Type B pancreatic cell (in vitro differentiated cells): ENCODE results near the gene SLC2A14. TPM values are rescaled to one million over a fixed set of nuclear protein-coding genes. Genes with fewer than 3 reads are reported as not detected.
"Not testable (repeated sequence)": the region's sequence is repeated elsewhere in the genome, so short reads cannot be mapped to it uniquely, and the experiment has no call there.

Experiments used
- DNase-seq: peaks from one replicate; pipeline ENCODE4 v3.0.0; 2021; ENCODE audit warnings: mixed read lengths; ENCODE audit not compliant: unreplicated experiment; ENCODE audit errors: extremely low spot score
- H3K27ac Mint-ChIP-seq: 2 replicates; pipeline ENCODE4 v1.8.0; 2021; ENCODE audit warnings: mild to moderate bottlenecking, mixed read lengths
- H3K27me3 Mint-ChIP-seq: 2 replicates; pipeline ENCODE4 v1.8.0; 2021; ENCODE audit warnings: mixed read lengths
- H3K36me3 Mint-ChIP-seq: 2 replicates; pipeline ENCODE4 v1.8.0; 2021; ENCODE audit warnings: mixed read lengths
- H3K4me1 Mint-ChIP-seq: one replicate; pipeline ENCODE4 v1.8.0; 2021; ENCODE audit warnings: mixed read lengths; ENCODE audit not compliant: unreplicated experiment
- H3K4me3 Mint-ChIP-seq: 2 replicates; pipeline ENCODE4 v1.8.0; 2021; ENCODE audit warnings: mild to moderate bottlenecking, mixed read lengths
- H3K9me3 Mint-ChIP-seq: 2 replicates; pipeline ENCODE4 v1.8.0; 2021; ENCODE audit warnings: mixed read lengths
- CTCF ChIP-seq: fragments of 200-600 bp; sonication (generic); conservative IDR thresholded peaks from 2 replicates; pipeline ENCODE4 v1.5.0; 2021; ENCODE audit warnings: antibody characterized with exemption, mild to moderate bottlenecking
- total RNA-seq: library from RNA; stranded (reverse); gene quantifications from 2 replicates; pipeline ENCODE4 v1.2.1, GENCODE V29; 2021; ENCODE audit warnings: low replicate concordance

Gene SLC2A14
- total RNA-seq, 1 donor from 2014 or later: 7.0 TPM

- H3K27ac Mint-ChIP-seq: no peak overlapping the region
- DNase-seq: no peak
Measured at GRCh38 chr12:7844116-7844515, 28.6 kb downstream of the SLC2A14 start.

GRCh38 chr12:7843583-7843982 lies 29.1 kb downstream of the SLC2A14 start:
- H3K27me3 Mint-ChIP-seq, DNase-seq, H3K9me3 Mint-ChIP-seq, H3K4me1 Mint-ChIP-seq, H3K36me3 Mint-ChIP-seq: not testable (repeated sequence)
- Mint-ChIP-seq H3K4me3 (peak overlapping the region; percentile 34), H3K27ac (peak overlapping the region; percentile 49)

More at GRCh38 chr12:7844116-7844515, 28.6 kb downstream of the SLC2A14 start:
- Mint-ChIP-seq H3K27me3 (no peaks in the 10 kb centered on the region), H3K4me1 (peaks cover 8% of the 10 kb centered on the region), H3K36me3 (peaks cover 4% of the 10 kb centered on the region), H3K9me3 (no peaks in the 10 kb centered on the region), H3K4me3 (no peak overlapping the region)
- no peak for TF ChIP-seq CTCF

DNA sequence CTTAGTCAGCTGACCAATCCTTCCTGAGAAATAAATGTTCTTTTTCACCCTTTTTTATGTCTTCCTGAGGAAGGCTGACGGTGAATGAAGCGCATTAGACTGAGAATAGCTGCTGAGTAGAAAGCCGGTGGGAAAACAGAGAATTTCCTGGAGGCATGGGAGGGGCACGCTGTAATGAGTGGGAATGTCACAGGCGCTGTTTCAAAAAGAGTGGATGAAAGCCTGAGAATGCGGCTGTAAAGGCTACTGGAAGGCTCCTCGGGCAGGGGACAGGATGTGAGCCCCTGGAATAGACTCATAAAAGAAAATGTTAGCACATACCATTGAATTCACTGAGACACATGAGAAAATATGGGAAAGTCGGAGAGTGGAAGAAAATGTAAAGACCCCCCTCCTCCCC lies 29.6 kb downstream of the SLC2A14 start:
- H3K27ac Mint-ChIP-seq, H3K9me3 Mint-ChIP-seq, H3K4me3 Mint-ChIP-seq, H3K36me3 Mint-ChIP-seq, H3K27me3 Mint-ChIP-seq, H3K4me1 Mint-ChIP-seq, DNase-seq: not testable (repeated sequence)

DNA sequence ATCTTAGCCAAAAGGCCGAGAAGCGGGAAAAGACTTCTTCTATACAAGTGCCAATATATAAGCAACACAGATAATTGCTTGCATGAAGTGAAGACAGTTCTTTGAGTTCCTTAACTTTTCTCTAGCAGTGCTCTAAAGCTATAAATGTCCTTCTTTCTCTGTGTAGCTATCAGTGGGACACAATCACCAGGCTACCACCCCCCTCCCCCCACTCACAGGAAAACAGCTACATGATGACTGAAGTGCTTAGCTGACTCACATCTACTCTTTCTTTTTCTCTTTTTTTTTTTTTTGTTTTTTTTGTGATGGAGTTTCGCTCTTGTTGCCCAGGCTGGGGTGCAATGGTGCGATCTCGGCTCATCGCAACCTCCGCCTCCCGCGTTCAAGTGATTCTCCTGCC lies 30.3 kb downstream of the SLC2A14 start:
- H3K9me3 Mint-ChIP-seq, H3K36me3 Mint-ChIP-seq, H3K4me3 Mint-ChIP-seq, H3K27ac Mint-ChIP-seq, DNase-seq, H3K4me1 Mint-ChIP-seq, H3K27me3 Mint-ChIP-seq: not testable (repeated sequence)

DNA sequence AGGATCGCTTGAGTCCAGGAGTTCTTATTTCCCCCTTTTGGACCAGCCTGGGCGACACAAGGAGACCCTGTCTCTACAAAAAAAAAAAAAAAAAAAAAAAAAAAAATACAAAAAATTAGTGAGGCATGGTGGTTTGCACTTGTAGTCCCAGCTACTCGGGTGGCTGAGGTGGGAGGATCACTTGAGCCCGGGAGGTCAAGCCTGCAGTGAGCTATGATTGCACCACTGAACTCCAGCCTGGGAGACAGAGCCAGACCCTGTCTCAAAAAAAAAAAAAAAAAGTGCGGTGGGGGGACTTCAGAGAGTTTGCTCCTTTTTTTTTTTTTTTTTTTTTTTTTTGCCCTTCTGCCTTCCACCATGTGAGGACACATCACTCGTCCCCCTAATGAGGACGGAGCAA lies 32.9 kb downstream of the SLC2A14 start:
- not testable (repeated sequence) for H3K27me3 Mint-ChIP-seq, H3K27ac Mint-ChIP-seq, DNase-seq, H3K4me3 Mint-ChIP-seq, H3K9me3 Mint-ChIP-seq, H3K4me1 Mint-ChIP-seq, H3K36me3 Mint-ChIP-seq

GRCh38 chr12:7839226-7839625 lies 33.5 kb downstream of the SLC2A14 start:
- H3K4me1 Mint-ChIP-seq, H3K4me3 Mint-ChIP-seq, H3K9me3 Mint-ChIP-seq, DNase-seq, H3K36me3 Mint-ChIP-seq, H3K27ac Mint-ChIP-seq, H3K27me3 Mint-ChIP-seq: not testable (repeated sequence)

DNA sequence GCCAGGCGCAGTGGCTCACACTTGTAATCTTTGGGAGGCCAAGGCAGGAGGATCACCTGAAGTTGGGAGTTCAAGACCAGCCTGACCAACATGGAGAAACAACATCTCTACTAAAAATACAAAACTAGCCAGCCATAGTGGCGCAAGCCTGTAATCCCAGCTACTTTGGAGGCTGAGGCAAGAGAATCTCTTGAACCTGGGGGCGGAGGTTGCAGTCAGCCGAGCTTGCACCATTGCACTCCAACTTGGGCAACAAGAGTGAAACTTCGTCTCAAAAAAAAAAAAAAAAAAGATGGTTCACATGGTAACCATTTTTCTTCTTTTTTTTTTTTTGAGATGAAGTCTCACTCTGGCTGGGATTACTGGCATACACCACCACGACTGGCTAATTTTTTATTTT lies 35.3 kb downstream of the SLC2A14 start:
- no peak for DNase-seq
- H3K27ac Mint-ChIP-seq: no peak overlapping the region
- no peaks in the 10 kb centered on the region for H3K9me3 Mint-ChIP-seq
- H3K4me1 Mint-ChIP-seq: peaks cover 4% of the 10 kb centered on the region
- no peaks in the 10 kb centered on the region for H3K27me3 Mint-ChIP-seq
- peaks cover 9% of the 10 kb centered on the region for H3K36me3 Mint-ChIP-seq
- H3K4me3 Mint-ChIP-seq: no peak overlapping the region
- TF ChIP-seq CTCF: no peak

DNA sequence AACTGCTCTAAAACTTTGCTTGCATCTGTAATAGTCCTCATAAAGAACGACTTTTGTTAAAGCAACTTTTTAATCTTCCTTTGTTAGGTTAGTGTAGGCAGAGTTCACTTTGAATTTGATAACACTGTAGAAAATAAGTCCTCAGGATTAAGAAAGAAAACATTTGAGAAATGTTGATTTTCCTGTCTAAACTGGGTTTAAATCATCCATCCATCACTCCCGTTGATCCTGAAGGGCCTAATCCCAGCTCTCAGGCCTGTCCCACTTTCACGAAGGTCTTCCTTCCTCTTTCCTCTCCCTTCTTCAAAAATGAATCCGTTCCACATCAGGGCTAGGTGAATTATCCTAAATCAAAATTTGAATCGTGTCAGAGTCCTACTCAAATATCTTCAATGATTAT lies 36.9 kb downstream of the SLC2A14 start:
- Mint-ChIP-seq H3K27ac (peak overlapping the region; percentile 90), H3K27me3 (no peaks in the 10 kb centered on the region), H3K36me3 (peaks cover 5% of the 10 kb centered on the region), H3K4me1 (peaks cover 4% of the 10 kb centered on the region), H3K9me3 (no peaks in the 10 kb centered on the region), H3K4me3 (peak overlapping the region; percentile 72)
- TF ChIP-seq CTCF: no peak
- DNase-seq: no peak
